ENCODE data around the gene KLHL26. TPM values are rescaled to one million over a fixed set of nuclear protein-coding genes. Genes with fewer than 3 reads are reported as not detected.

The KLHL26 gene
- polyA plus RNA-seq, 1 donor (not counting 4 experiments of a cell fraction or from before 2014, with no cell fraction given), result 0.68 TPM

- no peak overlapping the region for H3K9ac ChIP-seq (ENCODE audit: control insufficient read depth, extremely low read depth, insufficient read depth, low read length)
These were observed 43.3 kb upstream of the KLHL26 start for GRCh38 chr19:18593367-18594095.

GRCh38 chr19:18594096-18594823 is 42.6 kb upstream of the KLHL26 start:
- no peak for DNase-seq (ENCODE audit: low read depth, low spot score)
- no peak for FAIRE-seq
- peak overlapping the region; percentile 70 for H3K4me2 ChIP-seq (ENCODE audit: control insufficient read depth, extremely low read depth, insufficient read depth, low read depth, low read length)
- peaks cover 5 to 8% of the 10 kb centered on the region in 2 experiments for H3K36me3 ChIP-seq (ENCODE audit: control insufficient read depth in 2 of 2, extremely low read depth in 1 of 2, insufficient read depth in 2 of 2, low read length in 2 of 2)
- H3K4me1 ChIP-seq (ENCODE audit: control insufficient read depth, extremely low read depth, insufficient read depth, low read length), result peaks cover 11% of the 10 kb centered on the region
- peaks cover 9% of the 10 kb centered on the region for H3K79me2 ChIP-seq (ENCODE audit: control insufficient read depth, insufficient read depth, low read length)
- H3K9me1 ChIP-seq (ENCODE audit: control insufficient read depth, extremely low read depth, insufficient read depth, low read length), result no peaks in the 10 kb centered on the region
- no peaks in the 10 kb centered on the region for H3K9me3 ChIP-seq (ENCODE audit: control insufficient read depth, low read depth, low read length)
- no peaks in the 10 kb centered on the region for H4K20me1 ChIP-seq (ENCODE audit: control insufficient read depth, extremely low read depth, insufficient read depth, low read length)
- H3K9ac ChIP-seq (ENCODE audit: control insufficient read depth, extremely low read depth, insufficient read depth, low read length), result no peak overlapping the region
- dilution Hi-C loops (cut with MboI; ENCODE audit: extremely low pct_ligation_motif_present, low sequenced_read_pairs), result no loop called here
- H3K4me3 ChIP-seq (ENCODE audit: control insufficient read depth in 2 of 3, extremely low read depth in 1 of 3, insufficient read depth in 2 of 3, low read depth in 1 of 3, low read length in 3 of 3), result peak overlapping the region; percentile 20 to 33 (median 29)
- TF ChIP-seq EZH2 (IDR thresholded peaks at IDR 0.05; ENCODE audit: low read length) (no peak), CTCF (optimal IDR thresholded peaks at IDR 0.05 in 1 of 3, IDR thresholded peaks at IDR 0.05 in 1 of 3, conservative IDR thresholded peaks at IDR 0.05 in 1 of 3; ENCODE audit: extremely low read depth in 1 of 3, insufficient read depth in 2 of 3, low read length in 3 of 3) (peak; percentile 47 to 73 (median 73))
- H3K27me3 ChIP-seq (ENCODE audit: control insufficient read depth, extremely low read depth, insufficient read depth, low read length), result no peaks in the 10 kb centered on the region
- no peak overlapping the region for H3K27ac ChIP-seq (ENCODE audit: control insufficient read depth, insufficient read depth, low read length)
- H2AFZ ChIP-seq (ENCODE audit: control insufficient read depth, low read length), result no peak overlapping the region

More at GRCh38 chr19:18593367-18594095, 43.3 kb upstream of the KLHL26 start:
- Histone ChIP-seq H3K4me3 (ENCODE audit: control insufficient read depth in 2 of 3, extremely low read depth in 1 of 3, insufficient read depth in 2 of 3, low read depth in 1 of 3, low read length in 3 of 3) (no peak overlapping the region), H4K20me1 (ENCODE audit: control insufficient read depth, extremely low read depth, insufficient read depth, low read length) (no peaks in the 10 kb centered on the region), H3K79me2 (ENCODE audit: control insufficient read depth, insufficient read depth, low read length) (peaks cover 9% of the 10 kb centered on the region), H3K4me1 (ENCODE audit: control insufficient read depth, extremely low read depth, insufficient read depth, low read length) (peaks cover 11% of the 10 kb centered on the region), H2AFZ (ENCODE audit: control insufficient read depth, low read length) (no peak overlapping the region), H3K36me3 (ENCODE audit: control insufficient read depth in 2 of 2, extremely low read depth in 1 of 2, insufficient read depth in 2 of 2, low read length in 2 of 2) (peaks cover 5 to 8% of the 10 kb centered on the region in 2 experiments), H3K4me2 (ENCODE audit: control insufficient read depth, extremely low read depth, insufficient read depth, low read depth, low read length) (no peak overlapping the region), H3K9me1 (ENCODE audit: control insufficient read depth, extremely low read depth, insufficient read depth, low read length) (no peaks in the 10 kb centered on the region), H3K27me3 (ENCODE audit: control insufficient read depth, extremely low read depth, insufficient read depth, low read length) (no peaks in the 10 kb centered on the region), H3K27ac (ENCODE audit: control insufficient read depth, insufficient read depth, low read length) (no peak overlapping the region), H3K9me3 (ENCODE audit: control insufficient read depth, low read depth, low read length) (no peaks in the 10 kb centered on the region)
- no peak for FAIRE-seq
- dilution Hi-C loops (cut with MboI; ENCODE audit: extremely low pct_ligation_motif_present, low sequenced_read_pairs), result no loop called here
- DNase-seq (ENCODE audit: low read depth, low spot score), result no peak
- TF ChIP-seq EZH2 (IDR thresholded peaks at IDR 0.05; ENCODE audit: low read length) (no peak), CTCF (optimal IDR thresholded peaks at IDR 0.05 in 1 of 3, IDR thresholded peaks at IDR 0.05 in 1 of 3, conservative IDR thresholded peaks at IDR 0.05 in 1 of 3; ENCODE audit: extremely low read depth in 1 of 3, insufficient read depth in 2 of 3, low read length in 3 of 3) (no peak)
